Loucy (cell line): ENCODE data around the gene POLR2L.

Experiments used
- H2AFZ ChIP-seq: fragments of 200-600 bp; sonication (generic); 2 replicates; pipeline ENCODE4 v1.6.0; 2016; ENCODE audit warnings: antibody characterized with exemption, mild to moderate bottlenecking, low read length, moderate library complexity
- H3F3A ChIP-seq: fragments of 200-600 bp; 2 replicates; pipeline ENCODE4 v1.6.0; 2016; ENCODE audit warnings: antibody characterized with exemption, low read depth, mild to moderate bottlenecking
- H3K27me3 ChIP-seq: fragments of 200-600 bp; sonication (generic); 2 replicates; pipeline ENCODE4 v1.6.1; 2014; ENCODE audit warnings: low read length, mild to moderate bottlenecking; ENCODE audit not compliant: insufficient read depth, poor library complexity, severe bottlenecking
- H3K36me3 ChIP-seq: fragments of 200-600 bp; sonication (generic); 2 replicates; pipeline ENCODE4 v1.6.1; 2016; ENCODE audit warnings: low read length; ENCODE audit not compliant: insufficient read depth
- H3K4me1 ChIP-seq: fragments of 200-600 bp; sonication (generic); 2 replicates; pipeline ENCODE4 v1.5.1; 2014; ENCODE audit warnings: low read length, mild to moderate bottlenecking; ENCODE audit not compliant: insufficient read depth, poor library complexity, severe bottlenecking
- H3K4me2 ChIP-seq: fragments of 200-600 bp; sonication (generic); 2 replicates; pipeline ENCODE4 v1.6.0; 2014; ENCODE audit warnings: antibody characterized with exemption, low read length, low read depth, mild to moderate bottlenecking; ENCODE audit not compliant: poor library complexity, severe bottlenecking
- H3K4me3 ChIP-seq: fragments of 200-600 bp; sonication (generic); 2 replicates; pipeline ENCODE4 v1.5.1; 2014; ENCODE audit warnings: low read length, mild to moderate bottlenecking, mixed read lengths; ENCODE audit not compliant: poor library complexity, severe bottlenecking
- H3K79me2 ChIP-seq: fragments of 200-600 bp; sonication (generic); 2 replicates; pipeline ENCODE4 v1.6.1; 2014; ENCODE audit warnings: low read length; ENCODE audit not compliant: insufficient read depth
- H3K9ac ChIP-seq: fragments of 200-600 bp; sonication (generic); 2 replicates; pipeline ENCODE4 v1.6.0; 2014; ENCODE audit warnings: mild to moderate bottlenecking, low read depth, low read length, moderate library complexity; ENCODE audit not compliant: poor library complexity, severe bottlenecking
- H3K9me2 ChIP-seq: fragments of 200-600 bp; sonication (generic); replicated peaks from 2 replicates; pipeline ENCODE4 v1.6.1; 2016; ENCODE audit warnings: low read depth, low read length, mixed read lengths
- H3K9me3 ChIP-seq: fragments of 200-600 bp; sonication (generic); 2 replicates; pipeline ENCODE4 v1.6.1; 2014; ENCODE audit warnings: mild to moderate bottlenecking, antibody characterized with exemption, low read length, low read depth; ENCODE audit not compliant: insufficient read depth
- H4K20me1 ChIP-seq: fragments of 200-600 bp; sonication (generic); 2 replicates; pipeline ENCODE4 v1.6.0; 2014; ENCODE audit warnings: antibody characterized with exemption, low read length, mild to moderate bottlenecking; ENCODE audit not compliant: insufficient read depth, poor library complexity, severe bottlenecking
- EZH2phosphoT487 ChIP-seq: fragments of 200-600 bp; IDR thresholded peaks from 2 replicates; pipeline ENCODE4 v1.6.1; 2018; ENCODE audit warnings: antibody characterized with exemption, mild to moderate bottlenecking, moderate library complexity, borderline replicate concordance
- TF ChIP-seq, protein P1 (sequence below): fragments of 200-600 bp; sonication (generic); conservative IDR thresholded peaks from 2 replicates; pipeline ENCODE4 v1.5.1; 2014; ENCODE audit warnings: mild to moderate bottlenecking, antibody characterized with exemption, low read length

Gene POLR2L

GRCh38 chr11:841981-842369 is 354 bp downstream of the POLR2L start:
- H3K4me3 ChIP-seq: peak overlapping the region; percentile 97
- peaks cover 13% of the 10 kb centered on the region; the same call in 1 of the 2 replicates for H3K36me3 ChIP-seq
- H3K79me2 ChIP-seq: peaks cover 31% of the 10 kb centered on the region
- peak overlapping the region; percentile 71 for H3K4me2 ChIP-seq
- no peaks in the 10 kb centered on the region for H3K9me3 ChIP-seq
- TF ChIP-seq, protein P1, sequence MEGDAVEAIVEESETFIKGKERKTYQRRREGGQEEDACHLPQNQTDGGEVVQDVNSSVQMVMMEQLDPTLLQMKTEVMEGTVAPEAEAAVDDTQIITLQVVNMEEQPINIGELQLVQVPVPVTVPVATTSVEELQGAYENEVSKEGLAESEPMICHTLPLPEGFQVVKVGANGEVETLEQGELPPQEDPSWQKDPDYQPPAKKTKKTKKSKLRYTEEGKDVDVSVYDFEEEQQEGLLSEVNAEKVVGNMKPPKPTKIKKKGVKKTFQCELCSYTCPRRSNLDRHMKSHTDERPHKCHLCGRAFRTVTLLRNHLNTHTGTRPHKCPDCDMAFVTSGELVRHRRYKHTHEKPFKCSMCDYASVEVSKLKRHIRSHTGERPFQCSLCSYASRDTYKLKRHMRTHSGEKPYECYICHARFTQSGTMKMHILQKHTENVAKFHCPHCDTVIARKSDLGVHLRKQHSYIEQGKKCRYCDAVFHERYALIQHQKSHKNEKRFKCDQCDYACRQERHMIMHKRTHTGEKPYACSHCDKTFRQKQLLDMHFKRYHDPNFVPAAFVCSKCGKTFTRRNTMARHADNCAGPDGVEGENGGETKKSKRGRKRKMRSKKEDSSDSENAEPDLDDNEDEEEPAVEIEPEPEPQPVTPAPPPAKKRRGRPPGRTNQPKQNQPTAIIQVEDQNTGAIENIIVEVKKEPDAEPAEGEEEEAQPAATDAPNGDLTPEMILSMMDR: no peak
- TF ChIP-seq EZH2phosphoT487: no peak
- H4K20me1 ChIP-seq: peaks cover 28% of the 10 kb centered on the region
- no peaks in the 10 kb centered on the region for H3F3A ChIP-seq
- peak overlapping the region; percentile 88 for H3K9ac ChIP-seq
- H3K4me1 ChIP-seq: peaks cover 49% of the 10 kb centered on the region
- no peaks in the 10 kb centered on the region for H3K27me3 ChIP-seq
- H2AFZ ChIP-seq: peak overlapping the region; percentile 99; the same call in 1 of the 2 replicates
- H3K9me2 ChIP-seq: no peaks in the 10 kb centered on the region

DNA sequence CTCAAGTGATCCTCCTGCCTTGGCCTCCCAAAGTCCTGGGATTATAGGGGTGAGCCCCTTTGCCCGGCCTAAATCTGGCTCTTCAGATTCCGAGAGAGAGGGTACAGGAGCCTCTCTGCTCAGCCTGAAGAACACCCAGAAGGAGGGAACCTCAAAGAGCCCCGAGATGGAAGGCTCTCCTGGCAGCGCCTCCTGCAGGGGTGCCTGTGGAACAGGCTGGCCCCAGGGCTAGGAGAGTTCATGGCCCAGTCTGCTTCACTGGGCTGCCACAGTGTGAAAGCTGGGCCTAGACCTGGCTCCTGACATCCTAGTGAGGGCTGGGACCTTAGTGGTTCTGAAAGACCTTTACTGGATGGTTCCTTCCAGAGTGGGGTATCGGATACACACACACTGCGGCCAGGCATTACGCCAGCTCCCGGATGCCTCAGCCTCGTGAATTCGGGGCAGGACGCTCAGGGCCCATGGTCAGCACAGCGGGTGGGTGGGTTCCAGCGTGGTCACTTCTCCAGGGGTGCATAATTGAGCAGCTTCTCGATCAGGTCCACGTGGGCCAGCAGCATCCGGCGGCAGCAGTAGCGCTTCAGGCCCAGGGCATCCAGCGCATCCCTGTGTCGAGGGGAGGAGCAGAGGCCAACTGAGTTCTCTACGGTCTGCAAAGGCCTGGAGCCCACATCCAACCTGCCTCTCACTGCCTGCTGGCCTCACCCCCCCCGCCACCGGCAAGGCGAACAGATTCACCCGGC is 2.3 kb downstream of the POLR2L start:
- peaks cover 31% of the 10 kb centered on the region for H3K4me1 ChIP-seq
- peaks cover 31% of the 10 kb centered on the region for H4K20me1 ChIP-seq
- peak overlapping the region; percentile 97 for H3K4me3 ChIP-seq
- H3K9me2 ChIP-seq: no peaks in the 10 kb centered on the region
- H3K9ac ChIP-seq: peak overlapping the region; percentile 88
- no peaks in the 10 kb centered on the region for H3K27me3 ChIP-seq
- no peak for TF ChIP-seq EZH2phosphoT487
- TF ChIP-seq, protein P1: peak; percentile 54
- no peaks in the 10 kb centered on the region for H3K9me3 ChIP-seq
- H3F3A ChIP-seq: no peaks in the 10 kb centered on the region
- H3K4me2 ChIP-seq: peak overlapping the region; percentile 71
- peaks cover 31% of the 10 kb centered on the region for H3K79me2 ChIP-seq
- peaks cover 13% of the 10 kb centered on the region; the same call in 1 of the 2 replicates for H3K36me3 ChIP-seq
- H2AFZ ChIP-seq: no peak overlapping the region

- Histone ChIP-seq H3K79me2 (peaks cover 31% of the 10 kb centered on the region), H2AFZ (no peak overlapping the region), H3K27me3 (no peaks in the 10 kb centered on the region), H3K4me2 (no peak overlapping the region), H3K4me3 (no peak overlapping the region), H3K4me1 (peaks cover 34% of the 10 kb centered on the region), H3F3A (no peaks in the 10 kb centered on the region), H4K20me1 (peaks cover 31% of the 10 kb centered on the region), H3K9me3 (no peaks in the 10 kb centered on the region), H3K9me2 (no peaks in the 10 kb centered on the region), H3K36me3 (peaks cover 13% of the 10 kb centered on the region; the same call in 1 of the 2 replicates), H3K9ac (no peak overlapping the region)
- TF ChIP-seq, protein P1: no peak
- no peak for TF ChIP-seq EZH2phosphoT487
Observed at GRCh38 chr11:839280-839623, 3.1 kb downstream of the POLR2L start.
